ENCODE measurements around the gene CCDC116. TPM values are rescaled to one million over a fixed set of nuclear protein-coding genes. Genes with fewer than 3 reads are reported as not detected.

Gene CCDC116
- total and polyA plus RNA-seq, 2 experiments from 2014 or later = 0.14 TPM; not detected in 1

GRCh38 chr22:21594865-21595452, 37.6 kb upstream of the CCDC116 start:
- TF ChIP-seq ETS1 (IDR thresholded peaks at IDR 0.05) = no peak
- TF ChIP-seq POLR2AphosphoS5 (IDR thresholded peaks at IDR 0.05; ENCODE audit: low read depth) = no peak
- no peak for TF ChIP-seq ZNF462 (CRISPR knock-in tag; IDR thresholded peaks at IDR 0.05)
- no peak for TF ChIP-seq STAT1 (IDR thresholded peaks at IDR 0.05; ENCODE audit: unreplicated experiment)
- TF ChIP-seq CTCF (conservative IDR thresholded peaks at IDR 0.05; ENCODE audit: low read depth in 2 of 2) = no peak
- no peak for TF ChIP-seq JUNB (IDR thresholded peaks at IDR 0.05; ENCODE audit: unreplicated experiment)
- TF ChIP-seq CREB1 (CRISPR knock-in tag; IDR thresholded peaks at IDR 0.05; ENCODE audit: low read depth) = no peak
- no peak for TF ChIP-seq EZH2 (IDR thresholded peaks at IDR 0.05; ENCODE audit: low read depth, unreplicated experiment)
- no peak for TF ChIP-seq ZNF331 (CRISPR knock-in tag; IDR thresholded peaks at IDR 0.05; ENCODE audit: low read depth)
- TF ChIP-seq NANOG (IDR thresholded peaks at IDR 0.05; ENCODE audit: borderline replicate concordance) = no peak
- no peak for TF ChIP-seq EZH2phosphoT487 (IDR thresholded peaks at IDR 0.05; ENCODE audit: unreplicated experiment)
- no peak for TF ChIP-seq REST (IDR thresholded peaks at IDR 0.05; ENCODE audit: unreplicated experiment)
- no peak for TF ChIP-seq ZNF114 (CRISPR knock-in tag; IDR thresholded peaks at IDR 0.05)
- no peak for ATAC-seq
- H3K4me3 Mint-ChIP-seq = no peak overlapping the region
- Histone ChIP-seq H3K9me2 (ENCODE audit: insufficient read depth) (no peaks in the 10 kb centered on the region), H3K79me2 (replicated peaks; ENCODE audit: insufficient read depth) (peaks cover 100% of the 10 kb centered on the region), H3F3A (replicated peaks; ENCODE audit: low read depth) (peaks cover 4% of the 10 kb centered on the region; the same call in 1 of the 2 replicates), H3K36me3 (ENCODE audit: insufficient read depth) (peaks cover 16% of the 10 kb centered on the region), H3K4me1 (ENCODE audit: insufficient read depth) (no peaks in the 10 kb centered on the region; the same call in 1 of the 2 replicates), H4K20me1 (replicated peaks; ENCODE audit: insufficient read depth) (peaks cover 95% of the 10 kb centered on the region), H2AFZ (no peak overlapping the region), H3K27me3 (ENCODE audit: insufficient read depth) (no peaks in the 10 kb centered on the region), H3K27ac (ENCODE audit: low read depth) (no peak overlapping the region), H3K4me2 (no peak overlapping the region), H3K4me3 (no peak overlapping the region)
- no peaks in the 10 kb centered on the region; the same call in 2 of the 3 replicates for H3K9me3 Mint-ChIP-seq
- peaks cover 55% of the 10 kb centered on the region for H3K36me3 Mint-ChIP-seq (ENCODE audit: low read depth)
- DNase-seq (ENCODE audit: low spot score) = no peak
- H3K27ac Mint-ChIP-seq = peak overlapping the region; percentile 27; the same call in 1 of the 2 replicates
- peaks cover 11% of the 10 kb centered on the region for H3K27me3 Mint-ChIP-seq (ENCODE audit: insufficient read depth, low read depth, poor library complexity)
- H3K4me1 Mint-ChIP-seq = peaks cover 16% of the 10 kb centered on the region

Measured in GM23338 (cell line).